Heart left ventricle (tissue), 16 donors: ENCODE measurements around the gene TMEM242. TPM values are rescaled to one million over a fixed set of nuclear protein-coding genes. Genes with fewer than 3 reads are reported as not detected.

Experiments
- ATAC-seq, 4 donors: fragments of 200-7000 bp; cut with Tn5 transposase; one replicate each; pipeline ENCODE4 v1.9.1; 2020 to 2022; ENCODE audit warnings: moderate library complexity in 4 of 4, mild to moderate bottlenecking in 3 of 4, moderate number of reproducible peaks in 1 of 4
- DNase-seq, 5 donors: peaks; one replicate each; pipeline ENCODE4 v3.0.0-alpha.2; 2020
- H3K27ac ChIP-seq, 12 donors: fragments of 200-600 bp; sonication (generic) in 4 of 12; one replicate each; pipeline versions ENCODE4 v1.5.0 to v1.8.0; 2016 to 2022; ENCODE audit warnings: mild to moderate bottlenecking in 2 of 12
- H3K27me3 ChIP-seq, 9 donors: fragments of 200-600 bp; sonication (generic) in 2 of 9; one replicate each; pipeline versions ENCODE4 v1.5.1 to v1.8.0; 2016 to 2022; ENCODE audit warnings: mild to moderate bottlenecking in 3 of 9
- H3K36me3 ChIP-seq, 9 donors: fragments of 200-600 bp; sonication (generic) in 2 of 9; one replicate each; pipeline versions ENCODE4 v1.5.0 to v1.8.0; 2018 to 2022; ENCODE audit warnings: mild to moderate bottlenecking in 2 of 9
- H3K4me1 ChIP-seq, 12 donors: fragments of 200-600 bp; sonication (generic) in 4 of 12; one replicate each; pipeline versions ENCODE4 v1.5.0 to v1.8.0; 2016 to 2022; ENCODE audit warnings: mild to moderate bottlenecking in 3 of 12
- H3K4me3 ChIP-seq, 12 donors: fragments of 200-600 bp; sonication (generic) in 4 of 12; one replicate each; pipeline versions ENCODE4 v1.5.0 to v1.8.0; 2017 to 2022; ENCODE audit warnings: mild to moderate bottlenecking in 9 of 12, moderate library complexity in 4 of 12
- H3K9me3 ChIP-seq, 12 donors: fragments of 200-600 bp; sonication (generic) in 4 of 12; one replicate each; pipeline versions ENCODE4 v1.5.0 to v1.8.0; 2016 to 2022; ENCODE audit warnings: mild to moderate bottlenecking in 1 of 12
- POLR2A ChIP-seq, 2 donors: fragments of 450-650 bp; IDR thresholded peaks; one replicate each; pipeline ENCODE4 v1.6.1; 2017; ENCODE audit warnings: antibody characterized with exemption in 2 of 2, mild to moderate bottlenecking in 2 of 2, moderate library complexity in 2 of 2
- WGBS, 4 donors: extraction: QIAGEN DNeasy Blood & Tissue Kit in 2 of 4; methylation state at CpG; one replicate each; pipeline versions ENCODE4 v1.1.5 to v1.1.7; 2013 to 2018; 5-methylcytosine and 5-hydroxymethylcytosine counted together
- intact Hi-C, 10 donors: fragments of 100-400 bp; cut with DNase I; formaldehyde crosslinking; loops; one replicate each; pipeline versions ENCODE4 v1.11.1 to v1.14.2; 2022
- polyA plus RNA-seq, 2 donors: library from polyadenylated mRNA; stranded (reverse); fragments of 200-250 nt; gene quantifications; one replicate each; pipeline ENCODE4 v1.2.3, GENCODE V29; 2013
- total RNA-seq, 9 donors: library from RNA; depleted of rRNA in 2 of 9; stranded (reverse); fragments of >200 nt in 2 of 9; fragmentation: NEBNext Ultra II Directional in 3 of 9; extraction: Animal tissue kit (Norgen Biotek cat#: 25700) in 3 of 9; gene quantifications; one replicate each; pipeline versions ENCODE4 v1.1.0 to v1.2.4, GENCODE V29; 2016 to 2023
- TF ChIP-seq, protein P1 (sequence below), 12 donors: fragments of 200-600 bp; sonication (generic) in 4 of 12; IDR thresholded peaks; one replicate each; pipeline versions ENCODE4 v1.5.0 to v1.8.0; 2018 to 2022; ENCODE audit warnings: antibody characterized with exemption in 12 of 12, mild to moderate bottlenecking in 5 of 12
- donor health status: ischemic (EF 13 %, LVEDD 7.1; RV severe dilation, severe dysfunction).
- donor health status: healthy with polysubstance abuse.
- donor health status: DM: no; HTN: yes; CAD: no.
- donor health status: DM: no; HTN: no; CAD: no.
- donor health status: ischemic (EF 25% LVEDD 6.9; RV normal size, moderate dysfunction).
- donor health status: ischemic (EF 25% LVEDD 5.7; RV mildly dilated, moderate dysfunction).
- donor health status: healthy.
- donor health status: DM: yes; HTN: yes; CAD: no.
- donor health status: ischemic (EF 35%, LVEDD 5.7; RV mildly dilated, moderate dysfunction).
- donor health status: nonischemic (EF 11% LVEDD 7.7; RV severe dilation, severe dysfunction).
- donor health status: DM: yes; HTN: yes; CAD: no.
- donor health status: PGD.
- donor health status: ischemic (EF 29% LVEDD 5.4; RV normal size, mild dysfunction).
- donor health status: nonischemic (EF 23%, LVEDD 6.1; RV moderate dilation, normal function).

Gene TMEM242
- total and polyA plus RNA-seq, 11 donors, result 5.9 to 18.3 (median 13.2) TPM

DNA sequence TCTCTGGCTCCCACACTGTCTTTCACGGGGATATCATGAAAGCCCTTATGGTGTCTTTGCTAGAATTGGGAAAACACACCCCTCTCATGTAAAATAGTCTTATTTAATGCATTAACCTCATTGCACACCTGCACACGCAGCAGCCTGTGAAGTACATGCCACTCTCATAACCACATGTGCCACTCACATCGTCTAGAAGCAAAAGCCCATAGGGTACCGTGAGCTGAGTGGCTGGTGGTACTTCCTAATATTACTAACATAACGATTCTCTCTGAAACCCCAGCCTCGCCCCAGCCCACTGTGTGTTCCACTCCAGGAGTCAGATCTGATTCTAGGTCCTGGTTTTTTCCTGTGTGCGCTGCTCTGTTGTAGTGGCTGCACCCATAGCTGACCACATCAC lies 9.5 kb upstream of the TMEM242 start:
- intact Hi-C loops, result loop anchor here in 1 of 10 donors (10.0 kb wide), 1 partner anchor 102 kb away; no protein-coding TSS in a partner anchor
- H3K27me3 ChIP-seq, result no peaks in the 10 kb centered on the region
- no peak for ATAC-seq
- TF ChIP-seq, protein P1, sequence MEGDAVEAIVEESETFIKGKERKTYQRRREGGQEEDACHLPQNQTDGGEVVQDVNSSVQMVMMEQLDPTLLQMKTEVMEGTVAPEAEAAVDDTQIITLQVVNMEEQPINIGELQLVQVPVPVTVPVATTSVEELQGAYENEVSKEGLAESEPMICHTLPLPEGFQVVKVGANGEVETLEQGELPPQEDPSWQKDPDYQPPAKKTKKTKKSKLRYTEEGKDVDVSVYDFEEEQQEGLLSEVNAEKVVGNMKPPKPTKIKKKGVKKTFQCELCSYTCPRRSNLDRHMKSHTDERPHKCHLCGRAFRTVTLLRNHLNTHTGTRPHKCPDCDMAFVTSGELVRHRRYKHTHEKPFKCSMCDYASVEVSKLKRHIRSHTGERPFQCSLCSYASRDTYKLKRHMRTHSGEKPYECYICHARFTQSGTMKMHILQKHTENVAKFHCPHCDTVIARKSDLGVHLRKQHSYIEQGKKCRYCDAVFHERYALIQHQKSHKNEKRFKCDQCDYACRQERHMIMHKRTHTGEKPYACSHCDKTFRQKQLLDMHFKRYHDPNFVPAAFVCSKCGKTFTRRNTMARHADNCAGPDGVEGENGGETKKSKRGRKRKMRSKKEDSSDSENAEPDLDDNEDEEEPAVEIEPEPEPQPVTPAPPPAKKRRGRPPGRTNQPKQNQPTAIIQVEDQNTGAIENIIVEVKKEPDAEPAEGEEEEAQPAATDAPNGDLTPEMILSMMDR (IDR thresholded peaks at IDR 0.05), result no peak
- TF ChIP-seq POLR2A (IDR thresholded peaks at IDR 0.05), result no peak
- H3K9me3 ChIP-seq, result no peaks in the 10 kb centered on the region
- H3K4me3 ChIP-seq, result no peak overlapping the region
- H3K27ac ChIP-seq, result no peak overlapping the region
- no peak for DNase-seq
- H3K36me3 ChIP-seq, result no peaks in the 10 kb centered on the region
- peaks cover 0 to 18% (median 0%) of the 10 kb centered on the region in 12 donors for H3K4me1 ChIP-seq
- 64 to 92% (median 88%) methylated on average over 6 to 7 of the region's 7 CpGs for WGBS, 4 donors

DNA sequence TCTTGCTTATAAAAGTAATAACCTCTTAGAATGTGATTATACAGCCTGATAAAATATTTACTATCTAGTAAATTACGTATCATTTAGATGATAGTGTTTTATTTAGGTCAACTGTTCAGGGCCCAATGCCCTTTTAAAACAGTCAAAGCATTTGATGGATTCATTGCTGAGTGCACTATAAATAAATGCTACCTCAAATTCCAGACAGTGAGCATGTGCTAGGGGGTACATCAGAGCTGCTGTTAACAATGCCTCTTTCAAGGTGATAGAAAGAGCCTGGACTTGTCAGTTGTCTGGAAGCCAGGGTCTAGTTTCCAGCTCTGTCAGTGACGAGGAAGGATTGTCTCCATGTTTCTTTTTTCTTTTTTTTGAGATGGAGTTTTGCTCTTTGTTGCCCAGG lies 7.5 kb upstream of the TMEM242 start:
- intact Hi-C loops, result loop anchor here in 1 of 10 donors (10.0 kb wide), 1 partner anchor 104 kb away; no protein-coding TSS in a partner anchor
- ATAC-seq (peak in 3 of 4 donors; percentile 78 to 83 (median 83)), DNase-seq (no peak)
- Histone ChIP-seq H3K9me3 (no peaks in the 10 kb centered on the region), H3K27me3 (no peaks in the 10 kb centered on the region), H3K4me1 (peaks cover 0 to 33% (median 5%) of the 10 kb centered on the region in 12 donors), H3K27ac (peak overlapping the region in 9 of 12 donors; percentile 4 to 83 (median 70)), H3K4me3 (no peak overlapping the region), H3K36me3 (no peaks in the 10 kb centered on the region)
- TF ChIP-seq, protein P1 (IDR thresholded peaks at IDR 0.05), result no peak
- no peak for TF ChIP-seq POLR2A (IDR thresholded peaks at IDR 0.05)
- WGBS, 4 donors, result 43 to 45% (median 44%) methylated on average over 2 of the region's 2 CpGs

DNA sequence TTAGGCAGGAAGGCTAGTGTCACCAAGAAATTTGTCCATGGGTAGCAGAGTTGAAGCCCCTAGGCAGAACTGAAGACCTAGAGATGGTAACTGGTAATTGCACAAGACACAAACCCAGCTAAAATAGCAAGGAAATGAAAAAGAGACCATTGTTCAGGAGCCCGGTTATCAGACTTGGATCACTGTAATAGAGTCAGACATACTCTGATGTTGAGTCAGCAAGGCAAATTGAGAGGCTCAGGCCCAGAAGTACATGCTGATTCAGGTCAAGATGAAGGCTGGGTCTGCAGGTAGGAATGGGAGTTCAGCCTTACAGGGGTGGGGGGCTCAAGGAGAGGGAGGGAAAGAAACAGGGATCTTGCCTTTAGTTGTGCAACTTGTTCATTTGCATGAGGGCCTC lies 6.5 kb upstream of the TMEM242 start:
- TF ChIP-seq POLR2A (IDR thresholded peaks at IDR 0.05), result no peak
- TF ChIP-seq, protein P1 (IDR thresholded peaks at IDR 0.05), result no peak
- H3K9me3 ChIP-seq, result no peaks in the 10 kb centered on the region
- no peak overlapping the region for H3K4me3 ChIP-seq
- peaks cover 0 to 35% (median 5%) of the 10 kb centered on the region in 12 donors for H3K4me1 ChIP-seq
- ATAC-seq (no peak), DNase-seq (no peak)
- WGBS, 4 donors, result 68 to 88% (median 71%) methylated on average over 1 of the region's 1 CpG
- H3K27me3 ChIP-seq, result no peaks in the 10 kb centered on the region
- H3K36me3 ChIP-seq, result no peaks in the 10 kb centered on the region
- intact Hi-C loops, result loop anchor here in 3 of 10 donors (5.0 to 10.0 kb wide), 3 partner anchors 47 to 265 kb away; no protein-coding TSS in a partner anchor
- H3K27ac ChIP-seq, result peak overlapping the region in 8 of 12 donors; percentile 14 to 83 (median 72)

DNA sequence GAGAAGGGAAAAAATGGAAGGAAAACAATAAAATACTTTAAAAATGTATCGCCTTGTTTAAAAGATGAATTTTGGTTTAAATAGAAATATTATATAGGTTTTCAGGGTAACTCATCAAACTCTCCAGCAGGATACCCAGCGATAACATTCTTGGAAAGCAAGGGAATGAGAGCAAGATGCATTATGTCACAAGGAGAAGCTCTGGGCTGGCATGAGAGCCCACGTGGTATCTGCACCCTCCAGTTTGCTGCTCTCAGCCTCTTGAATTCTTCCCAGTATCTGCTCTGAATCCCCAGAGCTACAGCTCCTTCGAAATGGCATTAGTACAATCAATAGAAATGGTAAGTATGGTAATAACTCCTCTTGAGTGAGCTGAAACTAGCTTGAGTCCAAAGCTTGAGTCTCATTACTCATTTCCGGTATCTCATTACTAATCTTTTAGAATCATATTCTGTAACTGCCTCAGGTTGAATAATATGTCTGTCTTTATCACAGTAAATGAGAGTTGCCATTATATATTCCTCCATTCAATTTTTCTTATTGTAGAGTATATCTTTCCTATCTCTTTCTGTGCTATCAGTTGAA lies 4.9 kb upstream of the TMEM242 start:
- peak overlapping the region in 3 of 12 donors; percentile 17 to 24 (median 19) for H3K4me3 ChIP-seq
- 52 to 59% (median 56%) methylated on average over 5 of the region's 5 CpGs for WGBS, 4 donors
- intact Hi-C loops, result loop anchor here in 3 of 10 donors (5.0 to 10.0 kb wide), 3 partner anchors 49 to 267 kb away; no protein-coding TSS in a partner anchor
- no peaks in the 10 kb centered on the region for H3K36me3 ChIP-seq
- H3K27me3 ChIP-seq, result no peaks in the 10 kb centered on the region
- H3K9me3 ChIP-seq, result no peaks in the 10 kb centered on the region
- peaks cover 0 to 43% (median 9%) of the 10 kb centered on the region in 12 donors for H3K4me1 ChIP-seq
- DNase-seq (no peak), ATAC-seq (no peak)
- TF ChIP-seq, protein P1 (IDR thresholded peaks at IDR 0.05), result no peak
- TF ChIP-seq POLR2A (IDR thresholded peaks at IDR 0.05), result no peak
- peak overlapping the region in 9 of 12 donors; percentile 9 to 91 (median 64) for H3K27ac ChIP-seq
